Measurements from ENCODE around the gene OSBPL5.

OSBPL5 gene

DNA sequence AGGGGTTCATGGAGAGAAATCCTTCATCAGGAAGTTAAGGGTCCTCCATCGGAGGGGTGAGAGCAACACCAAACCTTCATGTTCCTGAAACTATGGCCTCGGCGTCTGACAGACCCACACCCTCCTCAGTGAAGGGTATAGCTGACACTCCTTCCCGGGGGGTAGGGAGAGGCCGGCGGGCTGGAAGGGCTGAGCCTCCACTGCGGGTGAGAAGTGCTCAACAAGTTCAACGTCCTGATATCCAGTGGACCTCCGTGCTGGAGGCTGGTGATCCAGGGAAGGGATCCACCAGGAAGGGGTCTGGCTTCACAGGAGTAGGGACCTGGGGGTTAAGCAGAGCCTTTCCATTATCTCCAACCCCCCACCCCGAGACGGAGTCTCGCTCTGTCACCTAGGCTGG lies 120.2 kb downstream of the OSBPL5 start:
- H3K4me1 ChIP-seq (ENCODE audit: control insufficient read depth, insufficient read depth, low read length), result peaks cover 6% of the 10 kb centered on the region; the same call in 1 of the 2 replicates
- peaks cover 0 to 62% of the 10 kb centered on the region in 2 experiments; a peak in 1 of 3 replicates for H3K36me3 ChIP-seq (ENCODE audit: control insufficient read depth in 2 of 2, insufficient read depth in 1 of 2, low read length in 2 of 2)
- ChIA-PET POLR2A (no interaction called here), CTCF (interaction anchor here (0.6 to 9.0 kb wide), 2 partner anchors 46 to 608 kb away, joined by 3 to 98 read pairs; no protein-coding TSS in a partner anchor)
- TF ChIP-seq ZNF626 (tag by site-specific recombination; IDR thresholded peaks at IDR 0.05) (no peak), ZNF596 (tag by site-specific recombination; IDR thresholded peaks at IDR 0.05) (no peak), ZSCAN16 (tag by site-specific recombination; IDR thresholded peaks at IDR 0.05) (no peak), SETDB1 (IDR thresholded peaks at IDR 0.05; ENCODE audit: insufficient read length, low read length) (no peak), PRDM1 (tag by site-specific recombination; IDR thresholded peaks at IDR 0.05) (no peak)
- TF ChIP-seq, protein P1, sequence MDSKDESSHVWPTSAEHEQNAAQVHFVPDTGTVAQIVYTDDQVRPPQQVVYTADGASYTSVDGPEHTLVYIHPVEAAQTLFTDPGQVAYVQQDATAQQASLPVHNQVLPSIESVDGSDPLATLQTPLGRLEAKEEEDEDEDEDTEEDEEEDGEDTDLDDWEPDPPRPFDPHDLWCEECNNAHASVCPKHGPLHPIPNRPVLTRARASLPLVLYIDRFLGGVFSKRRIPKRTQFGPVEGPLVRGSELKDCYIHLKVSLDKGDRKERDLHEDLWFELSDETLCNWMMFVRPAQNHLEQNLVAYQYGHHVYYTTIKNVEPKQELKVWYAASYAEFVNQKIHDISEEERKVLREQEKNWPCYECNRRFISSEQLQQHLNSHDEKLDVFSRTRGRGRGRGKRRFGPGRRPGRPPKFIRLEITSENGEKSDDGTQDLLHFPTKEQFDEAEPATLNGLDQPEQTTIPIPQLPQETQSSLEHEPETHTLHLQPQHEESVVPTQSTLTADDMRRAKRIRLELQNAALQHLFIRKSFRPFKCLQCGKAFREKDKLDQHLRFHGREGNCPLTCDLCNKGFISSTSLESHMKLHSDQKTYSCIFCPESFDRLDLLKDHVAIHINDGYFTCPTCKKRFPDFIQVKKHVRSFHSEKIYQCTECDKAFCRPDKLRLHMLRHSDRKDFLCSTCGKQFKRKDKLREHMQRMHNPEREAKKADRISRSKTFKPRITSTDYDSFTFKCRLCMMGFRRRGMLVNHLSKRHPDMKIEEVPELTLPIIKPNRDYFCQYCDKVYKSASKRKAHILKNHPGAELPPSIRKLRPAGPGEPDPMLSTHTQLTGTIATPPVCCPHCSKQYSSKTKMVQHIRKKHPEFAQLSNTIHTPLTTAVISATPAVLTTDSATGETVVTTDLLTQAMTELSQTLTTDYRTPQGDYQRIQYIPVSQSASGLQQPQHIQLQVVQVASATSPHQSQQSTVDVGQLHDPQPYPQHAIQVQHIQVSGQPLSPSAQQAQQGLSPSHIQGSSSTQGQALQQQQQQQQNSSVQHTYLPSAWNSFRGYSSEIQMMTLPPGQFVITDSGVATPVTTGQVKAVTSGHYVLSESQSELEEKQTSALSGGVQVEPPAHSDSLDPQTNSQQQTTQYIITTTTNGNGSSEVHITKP (tag by site-specific recombination; IDR thresholded peaks at IDR 0.05), result no peak
- no peak overlapping the region for H3K4me3 ChIP-seq (ENCODE audit: low read depth, low read length)
- no peak overlapping the region for H3K27ac ChIP-seq (ENCODE audit: extremely low read depth, low read depth, low read length)
- no peaks in the 10 kb centered on the region for H3K9me3 ChIP-seq (ENCODE audit: control insufficient read depth, insufficient read depth, low read depth, low read length)

- ChIA-PET POLR2A (no interaction called here), CTCF (interaction anchor here (0.7 to 9.0 kb wide), 2 partner anchors 47 to 84 kb away, joined by 3 to 98 read pairs; no protein-coding TSS in a partner anchor)
- H3K4me1 ChIP-seq (ENCODE audit: control insufficient read depth, insufficient read depth, low read length), result no peaks in the 10 kb centered on the region
- TF ChIP-seq GLI2 (tag by site-specific recombination; IDR thresholded peaks at IDR 0.05; ENCODE audit: borderline replicate concordance, low read depth), result no peak
- TF ChIP-seq ZBTB7A (tag by site-specific recombination; IDR thresholded peaks at IDR 0.05; ENCODE audit: low read depth), result no peak
- TF ChIP-seq ZNF302 (tag by site-specific recombination; IDR thresholded peaks at IDR 0.05; ENCODE audit: low read depth), result no peak
- no peak for TF ChIP-seq ZNF76 (tag by site-specific recombination; IDR thresholded peaks at IDR 0.05; ENCODE audit: borderline replicate concordance, low read depth)
- TF ChIP-seq ZBTB17 (tag by site-specific recombination; IDR thresholded peaks at IDR 0.05), result no peak
- no peak for TF ChIP-seq ZNF707 (tag by site-specific recombination; IDR thresholded peaks at IDR 0.05)
- TF ChIP-seq ZNF48 (tag by site-specific recombination; IDR thresholded peaks at IDR 0.05), result no peak
- TF ChIP-seq ZNF211 (tag by site-specific recombination; IDR thresholded peaks at IDR 0.05; ENCODE audit: low read depth), result no peak
- TF ChIP-seq, protein P2, sequence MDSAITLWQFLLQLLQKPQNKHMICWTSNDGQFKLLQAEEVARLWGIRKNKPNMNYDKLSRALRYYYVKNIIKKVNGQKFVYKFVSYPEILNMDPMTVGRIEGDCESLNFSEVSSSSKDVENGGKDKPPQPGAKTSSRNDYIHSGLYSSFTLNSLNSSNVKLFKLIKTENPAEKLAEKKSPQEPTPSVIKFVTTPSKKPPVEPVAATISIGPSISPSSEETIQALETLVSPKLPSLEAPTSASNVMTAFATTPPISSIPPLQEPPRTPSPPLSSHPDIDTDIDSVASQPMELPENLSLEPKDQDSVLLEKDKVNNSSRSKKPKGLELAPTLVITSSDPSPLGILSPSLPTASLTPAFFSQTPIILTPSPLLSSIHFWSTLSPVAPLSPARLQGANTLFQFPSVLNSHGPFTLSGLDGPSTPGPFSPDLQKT (IDR thresholded peaks at IDR 0.05; ENCODE audit: borderline replicate concordance, low read depth, low read length), result no peak
- no peak for TF ChIP-seq MEIS1 (CRISPR knock-in tag; IDR thresholded peaks at IDR 0.05; ENCODE audit: borderline replicate concordance)
- TF ChIP-seq, protein P1 (tag by site-specific recombination; IDR thresholded peaks at IDR 0.05), result no peak
- TF ChIP-seq SP2 (tag by site-specific recombination; IDR thresholded peaks at IDR 0.05), result no peak
- no peak for TF ChIP-seq ZBTB44 (tag by site-specific recombination; IDR thresholded peaks at IDR 0.05)
- no peak overlapping the region for H3K4me3 ChIP-seq (ENCODE audit: low read depth, low read length)
- H3K36me3 ChIP-seq (ENCODE audit: control insufficient read depth in 2 of 2, insufficient read depth in 1 of 2, low read length in 2 of 2), result peaks cover 0 to 71% of the 10 kb centered on the region in 2 experiments; a peak in 1 of 3 replicates
- no peak overlapping the region for H3K27ac ChIP-seq (ENCODE audit: extremely low read depth, low read depth, low read length)
- no peaks in the 10 kb centered on the region for H3K9me3 ChIP-seq (ENCODE audit: control insufficient read depth, insufficient read depth, low read depth, low read length)
Measured at GRCh38 chr11:3044004-3044403, 121.1 kb downstream of the OSBPL5 start.

Measured in HEK293 (cell line).